H1 (cell line): ENCODE measurements around the gene TOP3B. TPM values are rescaled to one million over a fixed set of nuclear protein-coding genes. Genes with fewer than 3 reads are reported as not detected.

Experiments used
- CTCF ChIP-seq, 3 experiments: IDR thresholded peaks; 1 replicate in 2 of 3; 2 replicates in 1 of 3; pipeline versions ENCODE4 v1.5.1 to v1.6.1; 2011; ENCODE audit warnings: low read length in 3 of 3, mild to moderate bottlenecking in 3 of 3, inconsistent platforms in 2 of 3, low read depth in 1 of 3, moderate library complexity in 1 of 3; ENCODE audit not compliant: insufficient read depth in 1 of 3; ENCODE audit errors: control extremely low read depth in 1 of 3
- polyA plus RNA-seq, 7 experiments: library from polyadenylated mRNA; depleted of rRNA in 3 of 7; stranded (reverse) in 5 of 7; unstranded in 2 of 7; fragments of >200 nt in 5 of 7; fragments of 200-250 nt in 2 of 7; gene quantifications; 1 replicate in 5 of 7; 2 replicates in 1 of 7; 4 replicates in 1 of 7; pipeline versions ENCODE4 v1.2.1 to v1.2.3, GENCODE V29; 2011 to 2013; ENCODE audit warnings: missing spikeins in 2 of 7, mixed read lengths in 2 of 7
- total RNA-seq: library from RNA; stranded (reverse); fragmentation: NEBNext Ultra II Directional; extraction: Animal tissue kit (Norgen Biotek cat#: 25700); gene quantifications from 2 replicates; pipeline ENCODE4 v1.2.1, GENCODE V29; 2021

Gene TOP3B
- total and polyA plus RNA-seq, 2 of the 8 experiments (the other 6 are each of a cell fraction or from before 2014, with no cell fraction given) = 30.4 to 52.8 TPM

DNA sequence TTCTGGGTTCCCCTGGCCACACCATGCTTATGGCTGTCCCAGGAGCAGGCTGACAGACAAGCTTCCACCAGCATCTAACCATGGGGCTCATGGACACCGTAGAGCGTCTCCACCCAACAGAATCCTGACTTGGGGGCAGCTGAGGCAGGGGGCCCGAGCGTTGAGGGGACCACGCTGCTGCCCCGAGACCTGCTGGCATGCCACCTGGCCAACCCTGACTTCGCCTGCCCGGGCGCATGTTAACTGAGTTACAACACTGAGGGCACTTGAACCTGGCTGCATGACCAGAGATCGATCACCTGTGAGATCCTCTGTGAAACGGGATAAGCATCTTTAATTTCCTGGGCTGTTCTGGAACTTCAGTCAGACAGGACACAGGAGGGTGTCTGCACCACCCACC, 43.7 kb downstream of the TOP3B start (continued):
- TF ChIP-seq CTCF (IDR thresholded peaks at IDR 0.05; ENCODE audit: control extremely low read depth in 1 of 3, insufficient read depth in 1 of 3, low read depth in 1 of 3, low read length in 3 of 3) = no peak
- TF ChIP-seq, all 59 proteins: peak for 0
